ENCODE measurements around the gene NCF4. TPM values are rescaled to one million over a fixed set of nuclear protein-coding genes. Genes with fewer than 3 reads are reported as not detected.
A peak's percentile ranks its signal among the peaks of the same experiment; 100 is the strongest.

NCF4 gene
- total RNA-seq, 1 donor from 2014 or later, result 0.17 TPM

DNA sequence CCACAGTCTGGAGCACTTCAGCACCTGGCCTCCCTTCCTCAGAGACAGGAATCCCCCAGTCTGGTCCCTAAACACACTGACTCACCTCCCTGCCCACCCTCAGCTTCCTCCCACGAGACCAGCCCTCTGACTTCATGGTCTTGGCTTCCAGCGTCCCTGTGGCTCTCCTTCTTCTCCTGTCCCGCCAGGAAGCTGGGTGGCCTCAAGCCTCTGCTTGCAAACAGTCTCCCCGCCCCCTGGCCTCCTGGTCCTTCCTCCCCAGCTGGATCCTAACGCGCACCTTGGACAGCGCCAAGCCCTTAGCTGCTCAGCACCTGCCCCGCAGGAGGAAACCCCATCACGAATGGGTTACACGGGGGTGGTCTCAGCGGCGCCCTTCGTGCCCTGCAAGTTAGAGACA lies 4.5 kb downstream of the NCF4 start:
- peak; percentile 42 for DNase-seq

DNA sequence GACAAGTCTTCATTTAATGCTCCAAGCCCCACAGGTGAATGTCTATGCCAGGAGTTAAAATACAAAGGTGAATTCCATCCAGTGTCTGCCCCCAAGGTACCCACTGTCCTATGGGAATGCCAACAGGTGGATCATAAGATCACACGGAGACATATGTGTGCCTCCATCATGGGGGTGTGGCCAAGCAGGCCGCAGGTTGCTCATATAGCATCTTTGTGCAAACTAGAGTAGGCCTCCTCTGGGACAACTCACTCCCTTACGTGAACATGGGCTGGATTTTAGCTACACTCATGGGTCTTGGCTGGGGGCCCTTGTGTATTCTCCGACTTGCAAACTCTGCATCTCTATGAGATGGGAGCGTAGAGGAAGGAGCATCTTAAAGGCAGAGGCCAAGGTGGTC lies 6.9 kb downstream of the NCF4 start:
- no peak for DNase-seq

DNA sequence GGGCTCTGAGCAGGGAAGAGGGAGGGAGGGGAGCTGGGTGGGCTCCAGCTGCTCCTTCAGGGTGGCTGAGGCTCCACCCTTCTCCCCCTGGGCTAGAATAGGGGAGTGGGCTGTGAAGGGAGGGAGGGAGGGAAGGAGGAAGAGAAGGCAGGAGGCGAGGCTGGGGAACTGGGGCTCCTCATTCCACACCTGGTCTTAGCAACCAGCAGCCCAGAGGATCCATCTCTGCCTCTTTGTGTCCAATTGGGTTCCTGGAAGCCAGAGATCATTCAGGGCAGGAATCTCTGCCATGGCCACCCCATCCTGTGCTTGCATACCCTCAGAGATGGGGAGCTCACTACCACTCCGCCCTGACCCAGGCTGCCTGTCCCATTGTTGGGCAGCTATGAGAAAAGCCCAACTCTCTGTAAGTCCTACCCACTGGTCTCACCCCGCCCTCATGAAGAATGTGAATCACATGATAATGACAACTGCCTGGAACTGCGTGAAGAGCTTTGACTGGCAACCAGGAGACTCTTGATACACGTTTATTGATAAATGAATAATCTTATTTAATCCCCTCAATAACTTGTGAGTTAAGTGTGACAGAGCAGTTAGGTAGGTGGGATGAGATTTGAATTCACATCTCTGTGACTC lies 7.9 kb downstream of the NCF4 start:
- DNase-seq, result no peak

DNA sequence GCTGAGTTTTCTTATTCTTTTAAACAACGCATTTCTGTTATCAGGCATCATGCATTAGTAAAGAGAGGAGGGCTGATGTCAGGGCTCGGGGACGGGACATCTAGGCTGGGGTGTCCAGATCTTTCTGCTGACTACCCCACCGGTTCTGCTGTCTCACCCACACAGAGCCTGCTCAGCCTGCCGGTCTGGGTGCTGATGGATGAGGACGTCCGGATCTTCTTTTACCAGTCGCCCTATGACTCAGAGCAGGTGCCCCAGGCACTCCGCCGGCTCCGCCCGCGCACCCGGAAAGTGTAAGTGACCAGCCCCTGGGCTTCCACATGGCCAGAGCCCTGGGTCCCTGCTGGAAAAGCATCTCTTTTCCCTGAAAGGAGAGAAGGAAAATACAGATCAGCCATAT lies 9.4 kb downstream of the NCF4 start:
- no peak for DNase-seq

DNA sequence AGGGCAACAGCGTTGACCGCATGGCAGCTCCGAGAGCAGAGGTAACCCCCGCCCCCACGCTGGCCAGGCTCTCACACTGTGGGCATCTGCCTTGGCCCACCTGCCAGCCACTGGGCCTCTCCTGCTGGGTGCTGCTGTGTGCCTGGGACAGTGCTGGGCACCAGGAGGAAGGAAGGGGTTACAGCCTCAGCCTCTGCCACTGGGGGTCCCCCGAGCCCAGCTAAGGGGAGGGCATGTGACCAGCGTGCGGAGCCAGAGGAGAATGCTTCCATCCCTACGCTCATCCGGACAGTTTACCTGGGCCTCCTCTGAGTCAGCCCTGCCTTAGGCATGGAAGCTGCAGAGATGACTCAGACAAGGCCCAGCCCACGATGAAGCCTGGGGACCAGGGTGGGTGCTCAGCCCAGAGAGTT lies 10.9 kb downstream of the NCF4 start:
- DNase-seq, result no peak

DNA sequence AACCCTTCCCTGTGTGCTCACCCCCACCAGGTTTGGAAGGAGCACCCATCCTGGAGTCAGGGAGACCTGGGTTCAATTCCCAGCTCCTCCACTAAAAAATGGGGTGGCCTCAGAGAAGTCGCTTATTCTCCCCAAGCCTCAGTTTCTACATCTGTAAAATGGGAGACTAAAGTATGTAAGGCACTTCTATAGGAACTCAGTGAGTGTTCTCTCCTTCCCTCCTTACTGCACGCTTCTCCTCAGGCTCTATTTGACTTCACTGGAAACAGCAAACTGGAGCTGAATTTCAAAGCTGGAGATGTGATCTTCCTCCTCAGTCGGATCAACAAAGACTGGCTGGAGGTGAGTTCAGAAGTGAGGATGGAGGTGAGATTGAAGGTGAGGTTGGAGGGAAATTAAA lies 11.3 kb downstream of the NCF4 start:
- no peak for DNase-seq

DNA sequence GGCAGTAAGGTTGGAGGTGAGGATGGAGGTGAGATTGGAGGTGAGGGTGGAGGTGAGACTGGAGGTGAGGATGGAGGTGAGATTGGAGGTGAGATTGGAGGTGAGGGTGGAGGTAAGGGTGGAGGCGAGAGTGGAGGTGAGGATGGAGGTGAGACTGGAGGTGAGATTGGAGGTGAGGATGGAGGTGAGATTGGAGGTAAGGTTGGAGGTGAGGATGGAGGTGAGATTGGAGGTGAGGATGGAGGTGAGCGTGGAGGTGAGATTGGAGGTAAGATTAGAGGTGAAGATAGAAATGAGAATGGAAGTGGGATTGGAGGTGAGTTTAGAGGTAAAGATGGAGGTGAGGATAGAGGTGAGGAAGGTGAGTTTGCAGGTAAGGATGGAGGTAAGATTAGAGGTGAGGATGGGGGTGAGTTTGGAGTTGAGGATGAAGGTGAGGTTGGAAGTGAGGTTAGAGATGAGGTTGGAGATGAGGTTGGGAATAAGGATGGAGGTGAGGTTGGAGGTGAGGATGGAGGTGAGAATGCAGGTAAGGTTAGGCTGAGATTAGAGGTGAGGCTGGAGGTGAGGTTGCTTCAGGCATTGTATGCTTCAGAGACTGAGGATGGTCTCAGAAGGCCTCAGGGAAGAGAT lies 12.2 kb downstream of the NCF4 start:
- DNase-seq, result no peak

DNA sequence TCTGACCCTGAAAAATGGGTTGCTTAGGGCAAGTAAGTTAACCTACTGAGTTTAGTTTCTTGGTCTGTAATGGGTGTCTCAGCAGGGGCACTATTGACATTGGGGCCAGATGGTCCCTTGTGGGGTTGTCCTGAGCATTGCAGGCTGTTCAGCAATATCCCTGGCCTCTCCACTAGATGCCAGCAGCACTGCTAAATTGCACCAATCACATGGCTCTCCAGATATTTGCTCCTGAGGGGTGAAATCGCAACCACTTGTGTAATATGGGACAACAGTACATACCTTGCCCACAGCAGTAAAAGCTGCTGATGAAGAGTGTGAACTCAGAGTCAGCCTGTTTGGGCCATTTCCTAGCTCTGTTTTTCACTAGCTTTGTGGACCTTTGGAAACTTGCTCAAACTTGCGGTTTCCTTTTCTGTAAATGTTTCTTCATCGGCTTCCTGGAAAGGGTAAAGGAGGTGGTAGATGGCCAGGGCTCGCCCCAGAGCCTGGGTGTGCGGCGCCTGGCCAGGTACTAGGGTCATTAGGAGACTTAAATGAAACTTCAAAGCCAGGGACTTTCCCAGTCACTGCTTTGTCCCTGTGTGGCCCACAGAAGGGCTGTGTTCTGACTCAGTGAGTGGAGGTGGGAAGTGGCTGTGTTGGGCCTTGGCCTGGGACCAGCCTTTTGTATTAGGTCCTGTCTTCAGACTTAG lies 13.0 kb downstream of the NCF4 start:
- DNase-seq, result peak; percentile 83

DNA sequence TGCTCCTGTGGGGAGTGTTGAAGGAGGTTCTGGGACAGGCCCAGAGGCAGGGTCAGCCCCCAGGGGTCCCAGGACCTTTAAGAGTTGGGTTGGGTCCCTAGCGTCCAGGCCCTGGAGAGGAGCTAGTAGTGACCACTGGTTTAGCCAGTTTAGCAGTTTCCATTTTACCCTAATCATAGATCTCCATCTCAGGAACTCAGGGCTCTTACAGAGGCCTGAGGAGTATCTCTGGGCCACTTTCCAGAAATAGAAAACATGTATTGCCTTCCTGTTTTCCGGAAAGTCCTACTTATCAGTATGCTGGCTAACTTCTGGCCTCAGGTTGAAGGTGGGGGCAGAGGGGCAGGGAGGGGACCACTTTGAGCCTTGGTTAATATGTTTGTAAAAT lies 13.5 kb downstream of the NCF4 start:
- no peak for DNase-seq

DNA sequence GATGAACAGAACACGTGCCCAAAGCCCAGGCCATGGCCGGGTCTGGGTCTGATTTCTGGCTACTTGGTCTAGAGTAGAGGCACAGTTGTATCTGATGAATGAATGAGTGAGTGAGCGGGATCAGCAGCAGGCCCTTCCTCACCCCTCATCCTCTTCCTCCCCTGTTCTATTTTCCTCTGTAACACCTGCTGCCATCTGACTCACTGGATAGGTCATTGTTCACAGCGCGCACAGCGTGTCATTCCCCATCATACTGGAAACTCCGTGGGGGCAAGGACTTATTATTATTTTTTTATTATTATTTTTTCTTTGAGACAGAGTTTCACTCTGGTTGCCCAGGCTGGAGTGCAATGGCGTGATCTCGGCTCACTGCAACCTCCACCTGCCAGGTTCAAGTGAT lies 13.9 kb downstream of the NCF4 start:
- DNase-seq, result peak; percentile 49

DNA sequence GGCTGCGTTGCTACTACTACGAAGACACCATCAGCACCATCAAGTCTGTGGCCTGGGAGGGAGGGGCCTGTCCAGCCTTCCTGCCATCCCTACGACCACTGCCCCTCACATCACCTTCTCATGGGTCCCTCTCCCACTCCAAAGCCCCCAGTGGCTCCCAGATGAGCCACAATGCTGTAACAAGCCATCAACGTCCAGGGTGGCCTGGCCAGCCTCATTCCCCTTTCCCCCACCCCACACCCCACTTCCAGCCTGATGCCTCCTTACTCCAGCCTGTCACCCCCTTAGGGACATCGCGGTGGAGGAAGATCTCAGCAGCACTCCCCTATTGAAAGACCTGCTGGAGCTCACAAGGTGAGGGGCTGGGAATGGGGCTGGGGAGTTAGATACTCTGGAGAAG lies 14.9 kb downstream of the NCF4 start:
- DNase-seq, result no peak

DNA sequence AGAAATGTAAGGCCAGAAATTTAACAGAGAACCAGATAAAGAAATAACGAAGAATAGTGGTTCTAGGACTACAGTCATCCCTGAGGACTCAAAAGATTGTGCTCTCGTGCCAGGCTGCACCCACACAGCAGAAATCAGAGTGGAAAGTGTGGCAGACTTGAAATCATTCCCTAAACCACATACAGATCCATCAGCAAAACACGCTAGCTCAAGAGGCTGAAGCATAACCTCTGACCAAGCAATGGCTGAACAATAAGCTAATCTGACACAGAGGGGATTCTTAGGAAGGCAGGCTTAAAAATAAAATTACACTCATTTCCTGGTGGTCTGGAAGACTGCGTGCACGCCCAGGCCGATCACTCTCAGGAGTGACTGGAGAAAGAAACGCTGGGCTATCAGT lies 19.0 kb downstream of the NCF4 start:
- peak; percentile 71 for DNase-seq

DNA sequence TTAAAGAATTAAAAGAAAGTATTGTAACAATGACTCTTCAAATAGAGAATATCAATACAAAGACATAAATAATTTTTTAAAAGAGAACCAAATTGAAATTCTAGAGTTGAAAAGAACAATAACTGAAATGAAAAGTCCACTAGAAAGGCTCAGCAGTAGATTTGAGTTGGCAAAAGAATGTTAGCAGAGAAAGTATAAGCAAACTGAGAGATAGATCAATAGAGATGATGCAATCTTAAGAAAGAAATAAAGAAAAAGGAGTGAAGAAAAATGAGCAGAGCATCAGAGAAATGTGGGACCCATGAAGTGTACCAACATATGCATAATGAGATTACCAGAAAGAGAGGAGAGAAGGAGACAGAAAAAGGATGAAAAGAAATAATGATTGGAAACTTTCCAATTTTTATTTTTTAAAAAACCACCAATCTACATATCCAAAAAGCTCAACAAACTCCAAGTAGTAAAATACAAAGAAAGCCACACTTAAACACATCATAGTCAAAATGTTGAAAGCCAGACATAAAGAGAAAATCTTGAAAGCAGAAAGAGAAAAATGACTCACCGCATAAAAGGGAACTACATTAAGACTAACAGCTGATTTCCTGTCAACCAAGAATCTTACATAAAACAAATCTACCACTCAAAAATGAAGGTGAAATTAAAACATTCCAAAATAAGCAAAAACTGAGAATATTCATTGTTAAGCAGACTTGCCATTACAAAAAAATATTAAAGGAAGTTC lies 20.9 kb downstream of the NCF4 start:
- no peak for DNase-seq

DNA sequence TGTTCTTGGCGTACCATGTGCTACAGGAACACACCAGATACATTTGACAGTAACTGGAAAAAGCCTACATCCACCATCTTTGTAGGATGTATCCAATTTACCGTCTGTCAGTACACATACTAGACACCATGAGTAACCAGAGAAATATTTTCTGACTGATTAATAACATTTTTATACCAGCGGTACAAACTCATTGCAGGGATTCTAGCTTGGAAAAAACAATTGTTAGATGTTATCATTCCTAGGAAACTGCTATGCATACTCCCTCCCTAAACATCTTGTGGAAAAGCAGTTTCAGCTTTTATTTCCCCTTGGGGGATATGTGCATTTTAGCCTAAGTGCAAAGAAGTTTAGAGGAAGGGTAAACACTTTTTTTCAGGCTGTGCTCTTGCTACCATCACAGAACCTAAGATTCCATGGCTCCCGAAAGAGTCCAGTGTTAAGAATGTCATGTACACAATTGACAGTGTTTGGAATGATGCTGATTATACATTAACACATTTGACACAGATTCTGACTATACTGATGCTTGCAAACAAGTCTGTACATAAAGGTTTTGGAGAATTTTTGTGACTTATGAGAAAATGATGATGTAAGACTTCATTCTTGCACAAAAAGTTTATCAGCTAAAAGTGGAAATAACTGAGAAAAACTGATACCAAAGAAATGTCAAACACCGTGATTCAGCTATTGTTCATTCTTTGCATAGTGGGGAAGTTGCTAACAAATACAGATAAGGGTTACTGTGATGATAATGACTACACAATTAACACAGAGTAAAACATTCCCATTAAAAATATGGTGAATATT lies 23.7 kb downstream of the NCF4 start:
- DNase-seq, result peak; percentile 32

DNA sequence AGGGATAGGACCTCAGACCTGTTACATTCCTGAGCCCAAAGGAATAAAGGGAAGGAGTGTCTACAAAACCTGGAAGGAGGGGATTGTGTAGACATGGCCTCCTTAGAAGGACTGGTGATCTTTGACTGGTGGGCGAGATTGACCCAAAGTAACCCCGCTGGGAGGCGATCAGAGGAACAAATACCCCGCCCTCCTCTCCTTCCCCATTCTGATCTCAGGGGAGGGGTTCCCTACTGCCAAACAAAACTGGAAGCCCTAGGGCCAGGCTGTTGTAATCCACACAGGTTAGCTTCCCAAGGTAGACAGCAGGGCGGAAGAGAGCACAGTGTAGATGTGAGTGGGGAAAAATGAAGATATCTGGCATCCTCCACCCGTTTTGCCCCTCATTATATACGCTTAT lies 24.7 kb downstream of the NCF4 start:
- DNase-seq, result no peak

DNA sequence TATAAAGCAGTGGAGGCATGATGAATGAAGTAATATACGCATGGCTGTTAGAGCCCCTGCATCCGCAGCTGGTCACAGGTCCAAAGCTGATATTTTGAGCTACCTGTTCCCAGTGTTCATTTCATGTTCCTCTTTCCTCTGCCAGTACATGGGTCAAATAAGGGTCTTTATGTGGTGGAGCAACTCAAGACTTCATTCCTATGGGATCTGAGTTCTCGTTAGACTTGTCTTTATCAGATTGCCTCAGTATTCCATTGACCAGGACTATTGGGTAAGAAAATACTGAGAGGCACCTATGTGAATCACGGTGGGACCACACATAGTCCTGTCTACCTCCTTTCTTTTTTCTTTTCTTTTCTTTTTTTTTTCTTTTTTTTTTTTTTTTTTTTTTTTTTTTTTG lies 25.2 kb downstream of the NCF4 start:
- no peak for DNase-seq

DNA sequence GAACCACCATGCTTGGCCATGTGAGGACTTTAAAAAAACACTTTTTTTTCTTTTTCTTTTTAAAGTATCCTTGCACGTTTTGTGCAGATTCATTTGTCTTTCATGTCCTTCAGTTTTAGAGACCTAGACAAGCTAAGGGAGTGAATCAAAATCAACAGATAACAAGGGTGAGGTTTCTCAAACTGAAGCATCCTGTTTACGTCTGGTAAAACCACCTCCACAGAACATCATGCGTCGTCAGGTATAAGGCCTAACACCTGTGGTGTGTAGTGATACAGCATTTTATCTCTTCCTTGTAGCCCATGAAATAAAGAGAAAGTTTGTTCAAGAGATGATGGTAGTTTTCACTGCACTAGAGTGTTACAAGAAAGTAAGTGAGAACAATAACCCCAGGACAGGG lies 26.4 kb downstream of the NCF4 start:
- no peak for DNase-seq

DNA sequence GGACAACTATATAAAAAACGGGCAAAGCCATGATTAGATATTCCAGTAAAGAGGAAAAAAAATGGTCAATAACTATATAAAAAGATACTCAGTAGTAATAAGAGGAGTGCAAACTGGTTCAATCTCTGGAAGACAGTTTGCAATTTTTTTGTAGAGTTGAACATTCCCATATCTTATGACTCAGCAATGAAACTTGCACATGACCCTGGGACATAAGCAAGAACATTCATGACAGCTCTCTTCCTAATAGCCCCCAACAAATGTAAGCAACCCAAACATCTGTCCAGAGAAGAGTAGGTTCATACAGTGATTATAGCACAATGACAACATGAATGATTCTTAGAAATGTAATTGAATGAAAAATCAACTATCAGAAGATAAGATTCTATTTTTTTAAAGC lies 30.8 kb downstream of the NCF4 start:
- no peak for DNase-seq

DNA sequence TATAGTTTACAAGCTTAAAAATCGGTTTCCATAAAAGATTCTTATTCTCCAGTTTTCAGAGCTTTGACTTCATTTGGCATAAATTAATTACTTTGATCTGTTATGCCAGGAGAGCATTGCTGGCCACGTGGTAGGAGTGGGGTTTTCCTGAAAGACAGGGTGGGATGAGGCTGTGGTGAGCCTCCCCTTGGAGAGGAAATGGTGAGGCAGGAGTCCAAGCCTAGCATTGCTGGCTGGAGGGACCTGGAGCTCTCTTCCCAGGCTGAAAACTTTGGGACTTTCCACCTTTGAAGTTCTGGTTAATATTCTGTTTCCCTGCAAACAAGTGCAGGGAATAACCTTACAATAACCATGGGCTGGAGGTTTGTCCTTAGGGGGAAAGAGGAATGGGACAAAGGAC lies 31.5 kb downstream of the NCF4 start:
- no peak for DNase-seq

DNA sequence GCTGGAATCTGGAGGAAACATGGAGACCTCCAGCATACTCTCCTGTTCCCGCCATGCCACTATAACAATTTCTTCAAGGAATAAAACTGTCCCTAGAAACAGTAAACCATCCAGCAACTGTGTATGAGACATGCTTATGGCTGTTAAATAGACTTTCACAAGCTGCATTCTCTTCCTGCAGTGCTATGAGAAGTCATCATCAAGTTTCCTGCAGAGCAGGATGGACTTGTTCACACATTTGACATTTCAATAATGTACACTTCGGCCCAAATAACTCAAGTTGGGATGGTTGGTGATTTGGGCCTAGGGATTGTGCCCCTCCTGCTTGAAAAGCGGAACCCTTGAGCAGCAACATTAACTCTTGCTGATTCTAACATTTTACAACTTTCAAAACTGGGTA lies 32.5 kb downstream of the NCF4 start:
- no peak for DNase-seq

DNA sequence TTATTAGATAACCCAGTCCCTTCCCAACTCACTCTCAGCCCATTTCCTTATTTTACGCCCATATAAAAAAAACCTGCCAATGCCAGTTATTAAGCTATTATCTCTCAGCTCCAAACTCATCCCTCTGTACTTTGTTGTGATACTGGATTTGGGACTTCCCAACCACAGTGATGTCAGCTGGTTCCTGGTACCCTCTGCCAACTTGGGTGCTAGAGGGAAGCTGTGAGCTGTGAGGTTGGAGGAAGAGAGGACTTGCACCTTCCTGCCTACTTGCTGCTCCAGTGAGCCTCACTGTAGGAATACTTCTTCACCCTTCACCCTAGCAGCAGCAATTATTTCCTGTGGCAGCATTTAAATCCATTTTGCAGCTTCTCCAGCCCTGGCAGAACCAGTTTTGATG lies 33.5 kb downstream of the NCF4 start:
- no peak for DNase-seq

DNA sequence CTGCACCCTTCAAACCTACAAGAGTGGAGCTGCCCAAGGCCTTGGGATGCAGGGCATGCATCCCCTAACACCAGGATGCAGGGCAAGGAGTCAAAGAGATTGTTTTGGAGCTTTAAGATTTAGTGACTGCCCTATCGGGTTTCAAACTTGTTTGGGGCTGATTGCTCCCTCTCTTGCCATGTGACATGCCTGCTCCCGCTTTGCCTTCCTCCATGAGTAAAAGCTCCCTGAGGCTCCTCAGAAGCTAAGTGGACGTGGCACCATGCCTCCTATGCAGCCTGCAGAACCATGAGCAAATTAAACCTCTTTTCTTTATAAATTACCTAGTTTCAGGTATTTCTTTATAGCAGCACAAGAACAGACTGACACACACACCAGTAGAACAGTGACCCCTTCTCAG lies 36.8 kb downstream of the NCF4 start:
- DNase-seq, result no peak

DNA sequence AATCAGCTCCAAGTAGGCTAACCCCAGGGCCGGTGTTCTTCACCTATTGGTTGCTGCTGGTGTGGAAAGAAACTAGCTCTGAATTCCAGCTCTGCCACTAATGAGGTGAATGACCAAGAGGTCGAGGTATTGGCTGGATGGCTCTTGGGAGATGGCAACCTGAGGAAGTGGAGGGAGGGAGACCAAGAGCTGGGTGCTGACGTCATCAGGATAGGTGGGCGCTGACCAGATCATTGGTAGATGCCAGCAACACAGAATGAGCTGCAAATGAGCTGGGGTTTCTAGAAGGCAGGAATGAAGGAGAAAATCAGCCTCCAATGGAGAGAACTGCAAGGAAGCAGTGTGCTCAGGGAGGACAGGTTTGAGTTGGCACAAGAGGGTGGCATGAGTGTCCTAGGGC lies 37.9 kb downstream of the NCF4 start:
- no peak for DNase-seq

Data from dermis blood vessel endothelial cell (primary cell).